ENCODE data around the gene PCNX1.

DNA sequence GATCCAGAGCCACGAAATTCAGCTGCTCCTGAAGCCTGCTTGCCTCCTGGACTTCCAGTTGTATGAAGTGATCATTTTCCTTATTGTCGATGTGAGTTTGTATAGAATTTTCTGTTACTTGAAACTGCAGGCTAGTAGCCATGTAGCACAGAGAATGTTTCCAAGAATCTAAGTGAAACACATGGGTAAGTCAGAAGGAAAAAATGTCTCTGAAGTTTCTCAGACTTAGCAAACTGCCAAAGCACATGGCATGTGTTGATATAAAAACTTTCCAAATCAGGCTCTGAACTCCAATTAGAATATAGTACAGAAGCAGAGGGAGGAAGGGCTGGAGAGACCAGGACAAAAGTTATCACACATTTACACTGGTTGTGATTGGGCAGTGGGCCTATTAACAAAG, 9.8 kb upstream of the PCNX1 start:
- TF ChIP-seq, protein P1, sequence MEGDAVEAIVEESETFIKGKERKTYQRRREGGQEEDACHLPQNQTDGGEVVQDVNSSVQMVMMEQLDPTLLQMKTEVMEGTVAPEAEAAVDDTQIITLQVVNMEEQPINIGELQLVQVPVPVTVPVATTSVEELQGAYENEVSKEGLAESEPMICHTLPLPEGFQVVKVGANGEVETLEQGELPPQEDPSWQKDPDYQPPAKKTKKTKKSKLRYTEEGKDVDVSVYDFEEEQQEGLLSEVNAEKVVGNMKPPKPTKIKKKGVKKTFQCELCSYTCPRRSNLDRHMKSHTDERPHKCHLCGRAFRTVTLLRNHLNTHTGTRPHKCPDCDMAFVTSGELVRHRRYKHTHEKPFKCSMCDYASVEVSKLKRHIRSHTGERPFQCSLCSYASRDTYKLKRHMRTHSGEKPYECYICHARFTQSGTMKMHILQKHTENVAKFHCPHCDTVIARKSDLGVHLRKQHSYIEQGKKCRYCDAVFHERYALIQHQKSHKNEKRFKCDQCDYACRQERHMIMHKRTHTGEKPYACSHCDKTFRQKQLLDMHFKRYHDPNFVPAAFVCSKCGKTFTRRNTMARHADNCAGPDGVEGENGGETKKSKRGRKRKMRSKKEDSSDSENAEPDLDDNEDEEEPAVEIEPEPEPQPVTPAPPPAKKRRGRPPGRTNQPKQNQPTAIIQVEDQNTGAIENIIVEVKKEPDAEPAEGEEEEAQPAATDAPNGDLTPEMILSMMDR (IDR thresholded peaks at IDR 0.05): no peak
- no peak for TF ChIP-seq POLR2A (IDR thresholded peaks at IDR 0.05)

Measured in adrenal gland (tissue), 5 donors.